GM19467 (cell line): ENCODE results near the gene TPD52L1.
A peak's percentile ranks its signal among the peaks of the same experiment; 100 is the strongest.
"Not testable (repeated sequence)": the region's sequence is repeated elsewhere in the genome, so short reads cannot be mapped to it uniquely, and the experiment has no call there.

Experiments
- ATAC-seq: cut with Tn5 transposase; IDR thresholded peaks from one replicate; pipeline ENCODE4 v1.9.1; 2021; ENCODE audit warnings: mild to moderate bottlenecking, moderate library complexity; ENCODE audit not compliant: unreplicated experiment

TPD52L1 gene

GRCh38 chr6:125269328-125269985 lies 115.9 kb downstream of the TPD52L1 start:
- ATAC-seq, result no peak

- no peak for ATAC-seq
Observed at GRCh38 chr6:125270380-125270779, 116.8 kb downstream of the TPD52L1 start.

GRCh38 chr6:125271486-125272159 lies 118.0 kb downstream of the TPD52L1 start:
- ATAC-seq, result no peak

GRCh38 chr6:125273251-125273650 lies 119.7 kb downstream of the TPD52L1 start:
- no peak for ATAC-seq

GRCh38 chr6:125273965-125274364 lies 120.4 kb downstream of the TPD52L1 start:
- ATAC-seq, result no peak

- no peak for ATAC-seq
Observed at GRCh38 chr6:125274935-125275334, 121.4 kb downstream of the TPD52L1 start.

- no peak for ATAC-seq
Observed at GRCh38 chr6:125275779-125276178, 122.2 kb downstream of the TPD52L1 start.

- no peak for ATAC-seq
Observed at GRCh38 chr6:125277838-125278237, 124.3 kb downstream of the TPD52L1 start.

- no peak for ATAC-seq
Observed at GRCh38 chr6:125279961-125280360, 126.4 kb downstream of the TPD52L1 start.

- ATAC-seq, result not testable (repeated sequence)
Observed at GRCh38 chr6:125280370-125281035, 126.9 kb downstream of the TPD52L1 start.

- ATAC-seq, result not testable (repeated sequence)
Observed at GRCh38 chr6:125282470-125282869, 128.9 kb downstream of the TPD52L1 start.

- no peak for ATAC-seq
Observed at GRCh38 chr6:125285353-125285752, 131.8 kb downstream of the TPD52L1 start.

- no peak for ATAC-seq
Observed at GRCh38 chr6:125285936-125286335, 132.4 kb downstream of the TPD52L1 start.

GRCh38 chr6:125287718-125288117 lies 134.1 kb downstream of the TPD52L1 start:
- ATAC-seq, result no peak

GRCh38 chr6:125293587-125293986 lies 140.0 kb downstream of the TPD52L1 start:
- ATAC-seq, result no peak

- no peak for ATAC-seq
Observed at GRCh38 chr6:125294036-125294435, 140.5 kb downstream of the TPD52L1 start.

- no peak for ATAC-seq
Observed at GRCh38 chr6:125294925-125295324, 141.4 kb downstream of the TPD52L1 start.

GRCh38 chr6:125296471-125296870 lies 142.9 kb downstream of the TPD52L1 start:
- ATAC-seq, result no peak

- no peak for ATAC-seq
Observed at GRCh38 chr6:125299257-125299656, 145.7 kb downstream of the TPD52L1 start.

- no peak for ATAC-seq
Observed at GRCh38 chr6:125300992-125301434, 147.4 kb downstream of the TPD52L1 start.

GRCh38 chr6:125301435-125302391 lies 148.1 kb downstream of the TPD52L1 start, which contains the start of gene HDDC2:
Gene HDDC2, minus strand, starts transcription at chr6:125301967. Its CDS starts 35 bp downstream, at chr6:125301932.
- ATAC-seq, result peak; percentile 87
